NCI-H1105 treated with DMSO at 0.1 percent for 48 hours (cell line): ENCODE results near the gene TNFRSF1A.

Source experiments
- DNase-seq: peaks from one replicate; lab custom pipeline; 2025; lab: John Stamatoyannopoulos, UW

Gene TNFRSF1A

DNA sequence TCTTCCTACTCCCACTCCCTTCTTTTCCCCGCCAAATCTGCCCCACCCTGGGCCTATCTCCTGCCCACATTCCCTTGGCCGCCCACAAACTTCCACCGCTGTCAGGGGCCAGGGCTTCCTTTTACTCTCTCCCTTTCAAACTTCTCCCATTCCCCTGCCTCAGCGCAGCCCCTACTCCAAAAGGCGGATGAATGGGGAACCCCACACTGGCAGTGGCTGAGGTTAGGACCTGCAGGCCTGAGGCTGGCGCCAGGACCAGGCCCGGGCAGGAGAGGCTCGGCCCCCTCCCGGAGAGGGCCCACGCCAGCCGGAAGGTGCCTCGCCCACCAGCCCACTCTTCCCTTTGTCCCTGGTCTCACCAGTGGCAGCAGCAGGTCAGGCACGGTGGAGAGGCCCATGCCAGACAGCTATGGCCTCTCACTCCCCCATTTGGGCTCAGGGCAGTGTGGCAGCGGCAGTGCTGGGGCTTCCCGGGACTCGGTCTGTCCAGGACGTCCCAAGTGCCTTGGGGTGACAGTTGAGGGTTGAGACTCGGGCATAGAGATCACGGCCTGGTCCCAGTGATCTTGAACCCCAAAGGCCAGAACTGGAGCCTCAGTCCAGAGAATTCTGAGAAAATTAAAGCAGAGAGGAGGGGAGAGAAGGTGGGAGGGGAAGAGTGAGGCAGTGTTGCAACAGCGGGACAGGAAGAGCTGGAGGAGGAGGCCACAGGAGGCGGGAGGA, at the start of gene TNFRSF1A:
TSS of gene TNFRSF1A (minus strand) at position 660 of the 723 bp plus-strand sequence. CDS start at position 398, 262 bp downstream.
- DNase-seq: no peak

DNA sequence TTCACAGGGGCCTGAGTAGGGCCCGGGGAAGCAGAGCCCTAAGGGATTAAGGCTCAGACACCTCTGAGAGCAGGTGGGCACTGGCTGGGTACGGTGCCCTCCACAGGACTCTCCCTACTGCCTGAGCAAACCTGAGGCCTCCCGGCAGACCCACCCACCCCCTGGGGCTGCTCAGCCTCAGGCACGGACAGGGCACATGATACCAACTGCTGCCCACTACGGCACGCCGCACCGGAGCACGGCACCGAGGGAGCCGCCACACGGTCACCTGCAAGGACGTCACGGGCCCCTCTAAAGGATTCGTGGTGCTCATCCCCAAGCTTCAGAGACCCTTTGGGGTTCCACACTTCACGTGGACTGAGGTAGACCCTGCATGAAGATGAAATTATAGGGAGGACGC, 49.1 kb upstream of the TNFRSF1A start:
- DNase-seq: no peak

DNA sequence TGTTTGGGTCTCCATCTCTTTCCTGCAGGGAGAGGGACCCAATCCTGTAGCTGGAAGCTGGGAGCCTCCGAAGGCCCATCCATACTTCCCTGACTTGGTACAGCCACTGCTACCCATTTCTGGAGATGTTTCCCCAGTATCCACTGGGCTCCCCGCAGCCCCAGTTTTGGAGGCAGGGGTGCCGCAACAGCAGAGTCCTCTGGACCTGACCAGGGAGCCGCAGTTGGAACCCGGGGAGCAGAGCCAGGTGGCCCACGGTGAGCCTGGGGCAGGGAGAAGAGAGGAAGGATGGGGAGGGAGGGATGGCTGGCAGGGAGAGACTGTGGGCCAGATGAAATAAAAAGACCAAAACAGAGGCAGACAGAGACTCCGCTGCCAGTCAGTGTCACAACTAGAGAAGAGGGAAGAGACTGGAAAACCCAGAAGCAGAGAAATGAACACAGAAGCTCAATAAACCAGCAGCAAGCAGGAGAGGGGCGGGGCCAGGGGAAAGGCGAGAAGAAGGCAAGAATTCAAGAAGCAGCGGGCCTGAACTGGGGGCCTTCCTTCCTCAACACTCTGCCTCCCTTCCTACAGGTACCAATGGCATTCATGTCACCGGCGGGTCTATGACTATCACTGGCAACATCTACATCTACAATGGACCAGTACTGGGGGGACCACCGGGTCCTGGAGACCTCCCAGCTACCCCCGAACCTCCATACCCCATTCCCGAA, 48.4 kb upstream of the TNFRSF1A start:
- DNase-seq: no peak

DNA sequence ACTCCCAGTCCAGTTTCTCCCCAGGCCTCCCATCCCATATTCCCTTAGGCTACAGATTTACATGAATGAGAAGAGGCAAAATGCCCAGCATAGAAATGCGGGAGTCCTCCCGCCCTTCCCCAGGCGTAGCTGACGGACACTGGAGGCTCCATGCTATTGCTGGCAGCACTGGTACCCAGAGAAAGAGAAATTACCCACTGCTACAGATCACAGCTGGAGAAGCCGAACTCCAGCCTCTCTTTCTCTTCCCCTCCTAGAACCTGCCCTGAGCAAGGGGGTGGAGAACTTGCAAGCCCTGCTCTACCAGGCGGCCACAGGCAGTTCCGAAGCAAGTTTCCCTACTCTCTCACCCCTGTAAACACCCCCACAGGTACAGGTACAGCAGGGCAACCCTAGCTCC, 45.7 kb upstream of the TNFRSF1A start:
- DNase-seq: no peak

DNA sequence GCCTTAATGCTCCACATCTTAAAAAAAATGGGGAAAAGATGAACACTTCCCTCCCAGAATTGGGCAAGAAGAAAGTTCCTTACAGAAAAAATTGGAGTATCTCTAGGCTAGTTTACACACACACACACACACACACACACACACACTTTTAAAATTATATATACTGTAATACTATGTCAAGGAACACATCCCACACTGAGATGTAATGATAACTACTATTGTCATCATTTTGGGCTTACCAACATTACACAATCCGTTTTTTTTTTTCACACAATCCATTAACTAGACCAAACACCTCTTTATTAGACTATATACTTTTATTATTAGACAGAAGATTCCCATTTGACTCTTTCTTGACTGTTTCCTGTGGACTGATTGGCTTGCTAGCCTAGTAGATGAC, 44.6 kb upstream of the TNFRSF1A start:
- no peak for DNase-seq

DNA sequence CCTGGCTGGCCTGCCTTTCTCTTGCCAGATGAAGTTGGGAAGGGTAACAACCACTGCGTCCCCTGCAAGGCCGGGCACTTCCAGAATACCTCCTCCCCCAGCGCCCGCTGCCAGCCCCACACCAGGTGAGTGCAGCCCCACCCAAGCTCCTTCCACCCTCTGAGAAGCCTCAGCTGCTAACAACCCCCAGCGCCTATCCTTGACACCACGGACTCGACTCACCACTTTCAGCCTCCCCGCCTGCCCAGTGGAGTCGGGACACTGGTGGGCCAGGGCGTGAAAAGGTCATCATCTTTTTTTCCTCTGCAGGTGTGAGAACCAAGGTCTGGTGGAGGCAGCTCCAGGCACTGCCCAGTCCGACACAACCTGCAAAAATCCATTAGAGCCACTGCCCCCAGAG, 44.2 kb upstream of the TNFRSF1A start:
- DNase-seq: no peak

DNA sequence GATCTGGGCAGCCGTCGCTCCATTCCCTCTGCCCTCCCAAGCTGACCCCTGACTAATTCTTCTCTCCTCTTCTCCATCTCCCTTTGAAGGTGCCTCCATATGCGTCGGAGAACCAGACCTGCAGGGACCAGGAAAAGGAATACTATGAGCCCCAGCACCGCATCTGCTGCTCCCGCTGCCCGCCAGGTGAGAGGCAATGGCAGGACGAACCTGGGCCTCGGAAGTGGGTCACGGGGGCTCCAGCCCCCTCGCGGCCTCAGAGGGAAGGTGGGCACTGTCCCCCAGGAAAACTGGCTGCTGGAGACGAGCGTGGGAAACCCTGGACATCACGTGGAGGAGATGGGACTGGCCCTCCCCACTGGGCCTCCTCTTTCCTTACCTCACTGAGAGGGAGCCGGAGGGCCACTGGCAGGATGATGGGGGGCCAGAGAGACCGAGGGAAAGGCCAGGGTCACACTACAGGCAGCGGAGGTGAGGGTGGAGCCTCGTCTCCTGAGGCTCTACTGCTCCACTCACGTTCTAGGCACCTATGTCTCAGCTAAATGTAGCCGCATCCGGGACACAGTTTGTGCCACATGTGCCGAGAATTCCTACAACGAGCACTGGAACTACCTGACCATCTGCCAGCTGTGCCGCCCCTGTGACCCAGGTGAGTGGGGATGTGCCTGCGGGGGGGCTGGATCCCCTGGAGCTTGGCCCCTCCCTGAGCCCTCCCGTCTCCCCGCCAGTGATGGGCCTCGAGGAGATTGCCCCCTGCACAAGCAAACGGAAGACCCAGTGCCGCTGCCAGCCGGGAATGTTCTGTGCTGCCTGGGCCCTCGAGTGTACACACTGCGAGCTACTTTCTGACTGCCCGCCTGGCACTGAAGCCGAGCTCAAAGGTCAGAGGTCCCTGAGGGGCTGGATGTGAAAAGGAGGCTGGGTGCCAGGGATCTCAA, 42.9 kb upstream of the TNFRSF1A start:
- no peak for DNase-seq

DNA sequence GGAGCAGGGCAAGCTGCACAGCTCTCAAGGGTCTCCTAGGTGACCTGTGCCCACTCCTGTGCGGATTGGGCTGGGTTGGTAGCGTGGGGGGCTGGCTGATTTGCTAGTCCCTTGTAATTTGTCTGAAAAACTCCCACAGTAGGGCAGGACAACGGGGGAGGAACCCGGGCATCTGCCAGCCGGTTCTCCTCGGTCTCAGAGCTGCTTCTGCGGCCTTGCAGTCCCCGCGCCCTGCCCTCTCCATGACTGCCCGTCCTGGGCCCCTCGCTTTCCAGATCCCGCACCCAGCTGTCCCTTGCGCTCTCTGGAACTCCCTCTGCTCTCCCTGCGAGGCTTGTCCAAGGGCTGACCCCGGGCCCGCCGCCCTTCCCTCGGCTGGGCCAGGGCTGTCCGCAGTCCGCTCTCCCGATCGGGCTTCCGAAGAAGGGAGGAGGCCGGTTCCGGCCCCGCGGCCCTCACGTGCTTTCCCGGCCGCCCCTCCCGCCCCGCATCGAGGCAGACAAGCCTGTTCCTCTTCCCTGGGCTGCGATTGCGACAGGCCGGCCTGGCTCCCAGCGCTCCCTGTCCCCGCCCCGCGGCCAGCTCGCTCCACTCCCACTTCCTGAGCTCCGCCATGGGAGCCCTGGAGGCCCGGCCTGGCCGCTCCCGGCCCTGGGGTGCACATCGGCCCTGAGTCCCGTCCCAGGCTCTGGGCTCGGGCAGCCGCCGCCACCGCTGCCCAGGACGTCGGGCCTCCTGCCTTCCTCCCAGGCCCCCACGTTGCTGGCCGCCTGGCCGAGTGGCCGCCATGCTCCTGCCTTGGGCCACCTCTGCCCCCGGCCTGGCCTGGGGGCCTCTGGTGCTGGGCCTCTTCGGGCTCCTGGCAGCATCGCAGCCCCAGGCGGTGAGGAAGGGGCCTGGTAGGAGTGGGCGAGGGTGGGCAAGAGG, 42.0 kb upstream of the TNFRSF1A start, which contains the start of gene LTBR:
TSS of gene LTBR (plus strand) at position 591 of the 927 bp plus-strand sequence. CDS start at position 788, 197 bp downstream.
- DNase-seq: no peak

DNA sequence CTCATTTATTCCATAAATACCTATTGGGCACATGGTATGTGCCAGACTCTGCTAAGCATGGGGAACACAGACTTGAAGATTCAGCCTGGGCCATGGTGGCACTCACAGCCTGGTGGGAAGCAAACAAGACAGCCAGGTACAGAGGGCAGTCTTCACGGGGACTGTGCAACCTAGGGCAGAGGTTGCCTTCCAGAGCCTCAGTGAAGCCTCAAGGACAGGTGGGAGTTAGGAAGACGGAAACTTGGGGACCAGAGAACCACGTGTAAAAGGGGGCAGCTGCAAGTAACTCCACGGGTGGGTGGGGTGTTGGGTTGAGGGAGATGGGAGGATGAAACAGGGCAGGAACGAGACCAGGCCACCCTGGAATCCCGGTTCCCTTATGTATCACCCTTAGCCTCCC, 41.1 kb upstream of the TNFRSF1A start:
- no peak for DNase-seq

DNA sequence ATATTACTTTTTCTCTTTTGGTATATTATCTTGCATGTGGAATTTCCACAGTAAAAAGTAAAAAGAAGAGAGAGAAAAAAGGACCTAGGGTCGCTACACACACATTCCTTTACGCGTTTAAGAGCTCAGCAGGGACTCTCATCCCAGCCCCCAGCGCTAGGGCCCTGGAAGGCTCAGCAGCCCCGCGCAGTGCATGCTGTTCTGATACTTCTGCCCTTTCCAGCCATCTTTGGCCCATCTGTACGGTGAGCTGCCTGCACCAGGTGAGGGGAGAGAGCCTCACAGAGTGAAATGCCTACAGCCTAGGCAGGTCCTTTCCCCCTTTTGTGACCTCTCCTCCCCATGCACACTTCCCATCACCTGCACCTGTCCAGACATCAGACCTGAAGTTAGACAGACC, 40.5 kb upstream of the TNFRSF1A start:
- DNase-seq: no peak

DNA sequence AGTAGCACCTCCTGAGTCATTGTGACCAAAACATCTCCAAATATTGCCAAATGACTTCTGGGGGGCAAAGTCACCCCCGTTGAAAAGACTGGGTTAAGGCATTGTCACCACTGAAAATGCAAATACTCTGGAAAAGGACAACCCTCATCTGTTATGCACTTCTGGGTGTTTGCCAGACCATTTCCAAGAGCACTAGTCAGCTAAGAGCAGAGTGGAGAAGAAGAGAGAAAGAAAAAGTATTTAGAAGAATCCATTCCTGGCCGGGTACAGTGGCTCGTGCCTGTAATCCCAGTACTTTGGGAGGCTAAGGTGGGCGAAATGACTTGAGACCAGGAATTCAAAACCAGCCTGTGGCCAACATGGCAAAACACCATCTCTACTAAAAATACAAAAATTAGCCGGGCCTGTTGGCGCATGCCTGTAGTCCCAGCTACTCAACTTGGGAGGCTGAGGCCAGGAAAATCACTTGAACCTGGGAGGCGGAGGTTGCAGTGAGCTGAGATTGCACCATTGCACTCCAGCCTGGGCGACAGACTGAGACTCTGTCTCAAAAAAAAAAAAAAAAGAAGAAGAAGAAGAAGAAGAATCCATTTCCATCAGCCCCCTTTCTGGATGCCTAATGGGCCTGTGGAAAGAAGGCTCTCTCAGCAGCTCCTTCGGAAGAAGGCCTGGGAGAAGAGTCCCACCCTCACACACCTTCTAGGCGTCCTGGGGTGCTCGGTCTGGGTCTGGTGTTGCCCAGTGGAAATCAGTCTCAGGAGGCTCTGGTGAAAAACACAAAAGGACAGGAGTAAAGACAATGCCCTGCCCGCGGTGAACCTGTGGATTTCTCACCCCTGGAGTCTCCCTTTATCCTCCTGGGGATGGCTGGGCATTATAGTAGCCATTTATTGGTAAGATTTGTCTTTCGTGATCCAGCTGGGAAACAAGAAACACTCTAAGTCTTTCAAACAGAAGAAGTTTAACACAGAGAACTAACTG, 38.6 kb upstream of the TNFRSF1A start:
- no peak for DNase-seq

DNA sequence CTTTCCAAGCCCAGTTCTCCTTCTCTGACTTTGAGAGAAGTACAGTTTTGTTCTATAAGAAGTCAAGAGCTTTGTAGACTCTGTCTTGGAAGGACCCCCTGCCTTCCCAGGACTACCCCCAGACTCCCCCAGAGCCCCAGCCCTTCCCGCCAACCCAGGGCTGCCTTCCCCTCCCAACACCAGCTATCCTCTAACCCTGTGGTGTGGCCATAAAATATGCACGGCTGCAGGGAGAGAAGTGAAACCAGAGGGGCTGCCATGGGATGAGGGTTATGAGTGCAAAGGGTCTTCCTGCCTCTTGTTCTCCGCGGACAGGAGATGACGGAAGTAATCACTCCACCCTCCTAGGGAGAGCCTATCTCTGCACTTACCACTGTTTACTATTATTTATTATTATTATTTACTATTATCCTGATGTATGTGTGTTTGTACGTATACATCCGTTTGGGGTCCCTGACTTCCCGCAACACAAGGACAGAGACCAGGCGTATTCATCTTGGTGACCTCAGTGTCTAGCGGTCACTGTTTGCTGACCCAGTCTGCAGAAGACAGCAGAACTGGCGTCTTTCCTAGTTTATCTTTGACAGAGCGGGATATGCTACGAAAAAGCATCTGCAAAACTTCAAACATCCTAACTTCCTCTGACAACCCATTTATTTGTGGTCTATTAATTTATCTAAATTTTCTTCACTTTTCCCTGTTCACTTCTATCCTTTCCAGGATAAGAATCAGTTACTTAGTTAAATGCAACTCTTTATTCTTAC, 37.0 kb upstream of the TNFRSF1A start:
- no peak for DNase-seq

DNA sequence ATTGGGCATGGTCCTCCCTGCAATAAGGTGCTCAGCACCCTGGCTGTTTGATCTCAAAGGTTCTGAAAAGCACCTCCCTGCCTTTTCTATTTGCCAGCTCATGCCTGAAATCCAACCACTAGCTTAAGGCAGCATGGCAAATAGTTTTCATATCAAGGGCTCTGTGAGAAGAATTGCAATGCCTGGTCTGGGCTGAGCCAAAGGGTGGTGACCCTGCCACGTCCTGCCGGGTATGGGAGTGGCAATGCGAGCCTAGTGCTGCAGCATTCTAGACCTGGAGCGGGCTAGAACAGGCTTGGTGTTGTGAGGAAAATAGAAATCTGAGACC, 35.8 kb upstream of the TNFRSF1A start:
- no peak for DNase-seq

DNA sequence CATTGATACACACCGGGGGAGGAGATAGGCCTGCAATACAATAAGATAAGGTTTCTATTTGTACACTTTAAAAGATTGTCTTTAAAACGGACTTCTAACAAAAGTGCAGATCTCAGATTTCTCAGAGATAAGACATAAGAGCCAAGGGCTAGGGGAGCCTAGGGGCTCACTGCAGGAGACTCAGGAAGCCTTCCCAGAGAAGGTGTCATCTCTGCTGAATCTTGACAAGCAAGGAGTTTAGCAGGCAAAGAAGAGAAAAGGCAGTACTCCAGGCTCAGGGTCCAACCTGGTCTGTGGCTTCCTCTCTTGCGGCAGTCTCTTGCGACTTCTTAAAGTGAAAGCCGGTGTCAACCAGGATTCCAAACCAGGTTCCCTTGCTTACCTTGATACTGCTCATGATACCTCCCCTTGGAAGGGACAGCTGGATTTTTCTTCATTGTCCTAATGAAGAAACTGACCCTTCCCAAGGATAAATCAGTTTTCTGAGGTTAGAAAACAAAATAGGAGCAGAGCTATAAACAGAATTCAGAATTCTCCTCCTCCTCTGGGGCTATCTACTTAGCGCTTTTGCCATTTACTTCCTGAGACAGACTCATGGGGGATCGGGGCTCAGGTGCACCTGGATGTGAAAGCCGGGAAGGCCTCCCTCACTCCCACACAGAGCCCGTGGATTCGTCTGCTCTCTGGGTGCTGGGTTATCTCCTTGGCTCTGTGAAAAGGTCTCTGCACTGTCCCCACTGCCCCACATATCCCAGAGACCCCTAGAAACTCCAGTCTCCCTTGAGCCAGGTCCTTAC, 35.2 kb upstream of the TNFRSF1A start:
- DNase-seq: no peak

DNA sequence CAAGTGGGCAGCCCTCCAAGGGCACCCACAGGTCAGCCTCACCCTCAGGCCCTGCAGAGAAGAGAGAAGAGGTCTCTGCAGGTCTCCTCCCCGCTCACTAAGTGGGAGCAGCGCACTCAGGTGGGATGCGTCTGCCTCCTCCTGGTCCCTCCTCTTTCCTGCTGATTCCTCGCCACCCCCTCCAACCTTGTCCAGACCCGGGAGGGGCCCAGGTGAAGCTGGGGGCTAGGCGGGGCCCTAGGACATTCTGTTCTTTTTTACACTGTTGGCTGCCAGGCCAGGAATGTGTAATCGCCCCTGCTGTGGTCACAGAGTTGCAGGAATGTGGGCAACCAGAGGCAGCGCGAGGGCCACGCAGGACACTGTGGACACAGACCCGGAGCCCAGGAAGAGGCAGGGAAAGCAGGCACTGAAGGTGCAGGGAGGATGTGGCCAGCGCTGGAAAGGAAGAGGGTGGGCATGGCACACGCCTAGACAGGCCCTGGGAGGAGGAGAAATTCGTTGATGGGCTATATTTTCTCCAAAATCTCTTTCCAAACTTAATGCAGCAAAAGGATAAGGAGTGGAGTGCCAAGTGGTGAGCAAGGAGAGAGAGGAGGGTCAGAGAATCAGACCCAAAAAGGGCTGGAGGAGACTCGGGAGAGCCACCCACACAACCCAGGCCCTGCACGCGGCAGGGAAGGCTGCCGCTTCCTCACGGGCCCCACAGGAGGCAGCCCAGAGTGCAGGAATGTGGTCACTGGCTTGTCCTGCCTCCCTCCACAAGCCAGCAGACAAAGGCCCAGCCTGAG, 34.4 kb upstream of the TNFRSF1A start:
- no peak for DNase-seq

DNA sequence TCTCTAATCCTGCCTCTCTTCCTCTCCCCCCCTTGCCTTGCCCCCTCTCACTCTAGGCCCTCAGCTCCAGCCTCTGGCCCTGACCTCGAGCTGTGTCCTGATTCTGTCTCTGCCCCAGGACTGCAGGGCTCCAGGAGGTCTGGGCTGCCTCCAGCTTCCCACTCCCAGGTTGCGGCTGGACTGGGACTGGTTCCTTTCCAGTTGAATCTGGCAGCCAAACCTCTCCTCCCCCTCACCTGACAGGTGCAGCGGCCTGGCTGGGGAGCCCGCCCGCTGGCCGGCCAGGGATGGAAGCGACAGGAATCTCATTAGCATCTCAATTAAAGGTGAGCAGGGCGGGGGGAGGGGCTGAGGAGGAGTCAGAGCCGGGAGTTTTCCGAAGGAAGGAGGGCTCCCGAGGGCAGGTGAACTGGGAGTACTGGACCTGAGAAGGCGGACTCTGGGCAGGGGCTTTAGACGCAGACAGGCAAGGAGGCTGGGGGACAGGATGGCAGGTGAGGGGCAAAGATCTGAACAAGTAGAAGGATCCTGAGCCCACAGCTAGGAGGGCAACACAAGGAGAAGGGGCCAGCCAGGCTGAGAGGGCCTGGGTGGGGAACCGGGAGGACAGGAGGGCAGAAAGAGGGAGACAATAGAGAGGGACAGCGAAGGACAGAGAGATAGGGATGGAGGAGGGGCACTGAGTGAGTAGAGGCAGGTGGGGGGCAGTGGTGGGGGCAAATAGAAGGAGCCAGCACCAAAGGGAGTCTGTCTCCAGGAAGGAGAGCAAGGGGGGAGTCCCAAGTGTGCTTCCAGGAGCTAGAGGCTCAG, 33.6 kb upstream of the TNFRSF1A start, which contains the start of gene SCNN1A:
TSS of gene SCNN1A (minus strand) at position 295 of the 810 bp plus-strand sequence. CDS start 780 bp downstream, outside the sequence.
- peak; percentile 74 for DNase-seq

DNA sequence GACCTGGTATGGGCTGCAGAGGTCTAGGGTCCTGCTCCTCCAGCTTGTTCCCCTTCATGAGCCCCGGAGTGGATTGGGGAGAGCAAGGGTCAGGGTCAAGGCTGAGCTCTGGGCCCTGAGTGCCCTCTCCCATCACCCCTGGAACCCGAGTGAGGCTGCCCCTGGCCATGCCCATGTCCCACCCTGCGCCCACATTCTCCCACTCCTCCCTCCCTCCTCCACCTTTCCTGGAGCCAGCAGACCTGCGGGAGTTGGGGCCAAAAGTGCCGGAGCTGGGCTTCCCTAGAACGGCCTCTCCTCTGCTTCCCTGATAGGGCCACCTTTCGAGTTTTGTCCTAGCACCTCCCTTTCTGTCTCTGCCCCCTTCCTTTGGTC, 32.9 kb upstream of the TNFRSF1A start:
- no peak for DNase-seq
